Smooth muscle cell (in vitro differentiated cells): ENCODE data around the gene CADPS. TPM values are rescaled to one million over a fixed set of nuclear protein-coding genes. Genes with fewer than 3 reads are reported as not detected.

Experiments
- DNase-seq: peaks from one replicate; lab custom pipeline; 2025; ENCODE audit not compliant: unreplicated experiment; lab: John Stamatoyannopoulos, UW
- H2AFZ ChIP-seq: fragments of 200-600 bp; sonication (generic); 2 replicates; pipeline ENCODE4 v1.6.0; 2016; ENCODE audit warnings: antibody characterized with exemption, low read depth, mild to moderate bottlenecking
- H3F3A ChIP-seq: fragments of 200-600 bp; sonication (generic); 2 replicates; pipeline ENCODE4 v1.6.0; 2017; ENCODE audit warnings: antibody characterized with exemption, low read depth
- H3K27ac ChIP-seq: fragments of 200-600 bp; sonication (generic); 2 replicates; pipeline ENCODE4 v1.5.1; 2016; ENCODE audit warnings: low read depth, mild to moderate bottlenecking
- H3K27me3 ChIP-seq: fragments of 200-600 bp; sonication (generic); 2 replicates; pipeline ENCODE4 v1.6.1; 2016; ENCODE audit warnings: low read depth, mild to moderate bottlenecking
- H3K36me3 ChIP-seq: fragments of 200-600 bp; sonication (generic); 2 replicates; pipeline ENCODE4 v1.5.1; 2016; ENCODE audit warnings: low read depth
- H3K4me1 ChIP-seq: fragments of 200-600 bp; sonication (generic); 2 replicates; pipeline ENCODE4 v1.5.1; 2016; ENCODE audit warnings: low read depth
- H3K4me2 ChIP-seq: fragments of 200-600 bp; sonication (generic); 2 replicates; pipeline ENCODE4 v1.6.0; 2016; ENCODE audit warnings: mild to moderate bottlenecking
- H3K4me3 ChIP-seq: fragments of 200-600 bp; sonication (generic); 2 replicates; pipeline ENCODE4 v1.5.1; 2016; ENCODE audit warnings: mild to moderate bottlenecking
- H3K79me2 ChIP-seq: fragments of 200-600 bp; sonication (generic); 2 replicates; pipeline ENCODE4 v1.6.0; 2016; ENCODE audit warnings: low read depth, mild to moderate bottlenecking
- H3K9ac ChIP-seq: fragments of 200-600 bp; sonication (generic); 2 replicates; pipeline ENCODE4 v1.6.0; 2016; ENCODE audit warnings: low read depth
- H3K9me3 ChIP-seq: fragments of 200-600 bp; sonication (generic); replicated peaks from 2 replicates; pipeline ENCODE4 v1.5.1; 2016; ENCODE audit warnings: low read depth
- H4K20me1 ChIP-seq: fragments of 200-600 bp; sonication (generic); 2 replicates; pipeline ENCODE4 v1.6.0; 2016; ENCODE audit warnings: low read depth
- whole genome bisulfite sequencing: methylation state at CpG from one replicate; pipeline ENCODE4 v1.1.7; 2016; ENCODE audit warnings: low lambda C conversion rate; 5-methylcytosine and 5-hydroxymethylcytosine counted together
- polyA plus RNA-seq: library from polyadenylated mRNA; unstranded; fragments of >200 nt; fragmentation: Nextera tagmentation; extraction: Ambion mirVana; gene quantifications from 2 replicates; pipeline ENCODE4 v1.2.1, GENCODE V29; 2016
- total RNA-seq: library from RNA; depleted of rRNA; stranded (reverse); fragments of >200 nt; gene quantifications from 2 replicates; pipeline ENCODE4 v1.2.3, GENCODE V29; 2014
- TF ChIP-seq, protein P1 (sequence below): fragments of 200-600 bp; sonication (generic); IDR thresholded peaks from 2 replicates; pipeline ENCODE4 v1.5.1; 2017; ENCODE audit warnings: borderline replicate concordance, mild to moderate bottlenecking, antibody characterized with exemption; ENCODE audit not compliant: insufficient read depth, poor library complexity, severe bottlenecking

Gene CADPS
- total and polyA plus RNA-seq, 2 experiments from 2014 or later: 4.4 to 38.4 TPM

DNA sequence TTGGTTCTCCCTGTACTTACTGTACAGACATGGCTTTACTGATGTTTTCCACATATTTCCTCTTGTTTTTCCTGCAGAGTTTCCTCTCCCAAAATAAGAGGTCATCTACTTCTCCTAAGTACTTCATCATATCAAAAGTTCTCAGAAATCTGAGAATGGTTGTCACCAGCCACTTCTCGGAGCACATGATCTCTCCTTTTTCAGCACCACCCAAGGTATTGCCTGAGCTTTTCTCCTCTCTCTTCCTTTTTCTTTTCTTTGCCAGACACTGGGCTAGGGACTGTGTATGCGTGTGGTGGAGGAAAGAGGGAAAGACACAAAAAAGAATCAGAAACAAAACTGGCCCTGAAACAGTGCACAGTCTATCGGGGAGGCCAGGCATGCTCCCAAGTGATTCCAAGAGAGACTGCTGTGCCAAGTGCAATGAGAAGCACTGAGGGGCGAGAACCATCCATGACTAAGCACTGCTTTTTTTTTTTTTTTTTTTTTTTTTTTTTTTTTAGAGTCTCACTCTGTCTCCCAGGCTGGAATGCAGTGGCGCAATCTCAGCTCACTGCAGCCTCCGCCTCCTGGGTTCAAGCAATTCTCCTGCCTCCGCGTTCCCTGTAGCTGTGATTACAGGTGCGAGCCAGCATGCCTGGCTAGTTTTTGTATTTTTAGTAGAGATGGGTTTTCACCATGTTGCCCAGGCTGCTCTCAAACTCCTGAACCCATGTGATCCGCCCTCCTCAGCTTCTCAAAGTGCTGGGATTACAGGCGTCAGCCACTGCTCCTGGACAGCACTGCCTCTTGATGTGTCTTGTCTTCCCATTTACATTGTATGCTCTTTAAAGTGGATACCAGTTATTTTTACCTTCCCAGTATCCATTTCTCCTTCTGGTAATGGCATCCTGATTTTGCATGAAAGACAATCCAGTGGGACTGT, 307.9 kb downstream of the CADPS start:
- TF ChIP-seq, protein P1, sequence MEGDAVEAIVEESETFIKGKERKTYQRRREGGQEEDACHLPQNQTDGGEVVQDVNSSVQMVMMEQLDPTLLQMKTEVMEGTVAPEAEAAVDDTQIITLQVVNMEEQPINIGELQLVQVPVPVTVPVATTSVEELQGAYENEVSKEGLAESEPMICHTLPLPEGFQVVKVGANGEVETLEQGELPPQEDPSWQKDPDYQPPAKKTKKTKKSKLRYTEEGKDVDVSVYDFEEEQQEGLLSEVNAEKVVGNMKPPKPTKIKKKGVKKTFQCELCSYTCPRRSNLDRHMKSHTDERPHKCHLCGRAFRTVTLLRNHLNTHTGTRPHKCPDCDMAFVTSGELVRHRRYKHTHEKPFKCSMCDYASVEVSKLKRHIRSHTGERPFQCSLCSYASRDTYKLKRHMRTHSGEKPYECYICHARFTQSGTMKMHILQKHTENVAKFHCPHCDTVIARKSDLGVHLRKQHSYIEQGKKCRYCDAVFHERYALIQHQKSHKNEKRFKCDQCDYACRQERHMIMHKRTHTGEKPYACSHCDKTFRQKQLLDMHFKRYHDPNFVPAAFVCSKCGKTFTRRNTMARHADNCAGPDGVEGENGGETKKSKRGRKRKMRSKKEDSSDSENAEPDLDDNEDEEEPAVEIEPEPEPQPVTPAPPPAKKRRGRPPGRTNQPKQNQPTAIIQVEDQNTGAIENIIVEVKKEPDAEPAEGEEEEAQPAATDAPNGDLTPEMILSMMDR: no peak
- H3K4me1 ChIP-seq: no peaks in the 10 kb centered on the region
- H3K36me3 ChIP-seq: no peaks in the 10 kb centered on the region
- H3F3A ChIP-seq: no peaks in the 10 kb centered on the region
- H3K9ac ChIP-seq: no peak overlapping the region
- WGBS: 69% methylated on average over 11 of the region's 11 CpGs
- DNase-seq: no peak
- H3K27ac ChIP-seq: no peak overlapping the region
- no peaks in the 10 kb centered on the region for H3K27me3 ChIP-seq
- H3K4me3 ChIP-seq: no peak overlapping the region
- H2AFZ ChIP-seq: no peak overlapping the region
- no peaks in the 10 kb centered on the region for H4K20me1 ChIP-seq
- no peaks in the 10 kb centered on the region for H3K9me3 ChIP-seq
- no peak overlapping the region for H3K4me2 ChIP-seq
- no peaks in the 10 kb centered on the region for H3K79me2 ChIP-seq

DNA sequence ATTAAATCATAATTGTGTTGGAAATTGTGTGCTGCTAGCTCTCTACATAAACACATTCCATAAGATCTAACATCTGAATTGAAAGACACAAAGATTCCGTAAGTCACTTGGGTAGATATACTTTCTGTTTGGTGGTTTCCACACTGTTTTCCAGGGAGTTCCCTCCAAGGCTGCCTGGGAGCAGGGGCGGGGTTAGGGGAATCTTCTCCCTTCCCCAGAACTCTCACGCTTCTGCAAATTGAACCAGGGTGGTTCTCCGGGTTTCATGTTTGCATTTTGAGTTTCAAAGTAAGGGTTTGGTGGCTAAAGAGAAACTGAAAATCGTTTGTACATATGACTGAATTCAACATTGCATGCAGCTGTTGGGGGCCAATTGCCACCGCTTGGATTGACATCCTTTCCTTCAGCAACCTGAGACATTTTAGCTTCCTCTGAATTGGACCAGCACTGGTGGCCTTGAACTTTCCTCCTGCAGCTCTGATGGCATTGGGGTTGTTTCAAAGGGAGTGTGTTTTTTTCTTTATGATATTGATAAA, 309.1 kb downstream of the CADPS start:
- Histone ChIP-seq H3K36me3 (no peaks in the 10 kb centered on the region), H3K79me2 (no peaks in the 10 kb centered on the region), H3K9me3 (no peaks in the 10 kb centered on the region), H3K4me2 (no peak overlapping the region), H3K4me1 (no peaks in the 10 kb centered on the region), H4K20me1 (no peaks in the 10 kb centered on the region), H3K27ac (no peak overlapping the region), H2AFZ (no peak overlapping the region), H3F3A (no peaks in the 10 kb centered on the region), H3K4me3 (no peak overlapping the region), H3K27me3 (no peaks in the 10 kb centered on the region), H3K9ac (no peak overlapping the region)
- no peak for DNase-seq
- TF ChIP-seq, protein P1: no peak
- WGBS: 91% methylated on average over 6 of the region's 6 CpGs

DNA sequence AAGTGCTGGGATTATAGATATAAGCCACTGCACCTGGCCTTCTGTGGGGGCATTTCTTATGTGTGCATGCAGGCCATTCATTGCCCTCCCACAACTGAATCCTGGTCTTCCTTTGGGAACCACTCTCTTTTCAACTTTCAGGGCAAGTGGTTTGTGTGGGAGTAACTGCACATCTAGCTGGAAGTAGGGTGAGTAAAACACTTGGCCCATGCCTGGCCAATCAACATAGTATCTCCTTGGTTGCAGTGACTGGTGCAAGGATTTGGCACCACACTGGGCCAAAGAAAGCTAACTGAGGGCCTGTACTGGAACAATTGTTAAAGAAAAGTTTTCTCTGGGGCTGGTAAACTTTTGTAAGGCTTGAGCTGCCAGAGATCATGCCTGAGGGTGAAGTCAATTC, 312.6 kb downstream of the CADPS start:
- no peaks in the 10 kb centered on the region for H3F3A ChIP-seq
- no peak overlapping the region for H3K27ac ChIP-seq
- H3K4me2 ChIP-seq: peak overlapping the region; percentile 2
- no peak overlapping the region for H2AFZ ChIP-seq
- no peak overlapping the region for H3K9ac ChIP-seq
- TF ChIP-seq, protein P1: no peak
- no peaks in the 10 kb centered on the region for H3K79me2 ChIP-seq
- no peaks in the 10 kb centered on the region for H3K9me3 ChIP-seq
- H3K36me3 ChIP-seq: no peaks in the 10 kb centered on the region
- DNase-seq: no peak
- H3K4me1 ChIP-seq: no peaks in the 10 kb centered on the region
- H3K4me3 ChIP-seq: no peak overlapping the region
- no peaks in the 10 kb centered on the region for H4K20me1 ChIP-seq
- no peaks in the 10 kb centered on the region for H3K27me3 ChIP-seq
